Glutamatergic neuron (in vitro differentiated cells): Measurements from ENCODE around the gene KCNH8. TPM values are rescaled to one million over a fixed set of nuclear protein-coding genes. Genes with fewer than 3 reads are reported as not detected.

Source experiments
- DNase-seq: peaks from one replicate; pipeline ENCODE4 v3.0.0; 2022
- H3K27ac Mint-ChIP-seq: one replicate; pipeline ENCODE4 v1.8.0; 2020; ENCODE audit warnings: mild to moderate bottlenecking, mixed read lengths, inconsistent platforms; ENCODE audit not compliant: unreplicated experiment
- H3K27me3 Mint-ChIP-seq: one replicate; pipeline ENCODE4 v1.8.0; 2020; ENCODE audit warnings: mild to moderate bottlenecking, moderate library complexity, mixed read lengths, inconsistent platforms; ENCODE audit not compliant: unreplicated experiment
- H3K36me3 Mint-ChIP-seq: one replicate; pipeline ENCODE4 v1.8.0; 2020; ENCODE audit warnings: mild to moderate bottlenecking, mixed read lengths, inconsistent platforms; ENCODE audit not compliant: unreplicated experiment
- H3K4me1 Mint-ChIP-seq: one replicate; pipeline ENCODE4 v1.8.0; 2020; ENCODE audit warnings: mild to moderate bottlenecking, low read depth, mixed read lengths, inconsistent platforms; ENCODE audit not compliant: unreplicated experiment
- H3K4me3 Mint-ChIP-seq: one replicate; pipeline ENCODE4 v1.8.0; 2020; ENCODE audit warnings: mild to moderate bottlenecking, mixed read lengths, inconsistent platforms; ENCODE audit not compliant: unreplicated experiment
- H3K9me3 Mint-ChIP-seq: one replicate; pipeline ENCODE4 v1.8.0; 2020; ENCODE audit warnings: mild to moderate bottlenecking, moderate library complexity, mixed read lengths, inconsistent platforms; ENCODE audit not compliant: unreplicated experiment
- total RNA-seq: library from RNA; stranded (reverse); fragmentation: NEBNext Ultra II Directional; extraction: Animal tissue kit (Norgen Biotek cat#: 25700); gene quantifications from one replicate; pipeline ENCODE4 v1.2.1, GENCODE V29; 2021; ENCODE audit not compliant: unreplicated experiment
- TF ChIP-seq, protein P1 (sequence below): fragments of 200-600 bp; sonication (generic); IDR thresholded peaks from one replicate; pipeline ENCODE4 v1.5.0; 2021; ENCODE audit not compliant: partially characterized antibody, unreplicated experiment

The KCNH8 gene
- total RNA-seq, 1 donor from 2014 or later = 30.9 TPM

DNA sequence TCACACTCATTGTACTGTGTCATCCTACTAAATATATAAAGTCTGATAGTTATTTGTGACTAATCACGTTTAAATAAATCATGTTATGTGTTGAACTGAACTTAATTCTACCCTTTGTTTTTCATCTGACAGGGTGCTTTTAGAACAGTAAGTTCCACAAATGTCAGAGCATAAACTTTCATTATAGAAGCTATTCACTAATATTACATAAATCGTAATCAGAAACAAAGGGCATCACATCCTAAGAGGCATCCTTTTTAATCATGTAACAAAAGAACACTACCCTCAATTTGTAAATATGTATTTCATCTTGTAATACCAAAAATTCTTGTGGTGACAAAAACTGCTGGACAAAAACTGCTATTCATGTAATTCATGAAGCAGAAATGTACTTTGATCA is 50.8 kb downstream of the KCNH8 start:
- Mint-ChIP-seq H3K9me3 (no peaks in the 10 kb centered on the region), H3K27ac (no peak overlapping the region), H3K4me1 (peaks cover 10% of the 10 kb centered on the region), H3K27me3 (no peaks in the 10 kb centered on the region), H3K36me3 (no peaks in the 10 kb centered on the region), H3K4me3 (no peak overlapping the region)
- DNase-seq = no peak
- TF ChIP-seq, protein P1, sequence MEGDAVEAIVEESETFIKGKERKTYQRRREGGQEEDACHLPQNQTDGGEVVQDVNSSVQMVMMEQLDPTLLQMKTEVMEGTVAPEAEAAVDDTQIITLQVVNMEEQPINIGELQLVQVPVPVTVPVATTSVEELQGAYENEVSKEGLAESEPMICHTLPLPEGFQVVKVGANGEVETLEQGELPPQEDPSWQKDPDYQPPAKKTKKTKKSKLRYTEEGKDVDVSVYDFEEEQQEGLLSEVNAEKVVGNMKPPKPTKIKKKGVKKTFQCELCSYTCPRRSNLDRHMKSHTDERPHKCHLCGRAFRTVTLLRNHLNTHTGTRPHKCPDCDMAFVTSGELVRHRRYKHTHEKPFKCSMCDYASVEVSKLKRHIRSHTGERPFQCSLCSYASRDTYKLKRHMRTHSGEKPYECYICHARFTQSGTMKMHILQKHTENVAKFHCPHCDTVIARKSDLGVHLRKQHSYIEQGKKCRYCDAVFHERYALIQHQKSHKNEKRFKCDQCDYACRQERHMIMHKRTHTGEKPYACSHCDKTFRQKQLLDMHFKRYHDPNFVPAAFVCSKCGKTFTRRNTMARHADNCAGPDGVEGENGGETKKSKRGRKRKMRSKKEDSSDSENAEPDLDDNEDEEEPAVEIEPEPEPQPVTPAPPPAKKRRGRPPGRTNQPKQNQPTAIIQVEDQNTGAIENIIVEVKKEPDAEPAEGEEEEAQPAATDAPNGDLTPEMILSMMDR = no peak

DNA sequence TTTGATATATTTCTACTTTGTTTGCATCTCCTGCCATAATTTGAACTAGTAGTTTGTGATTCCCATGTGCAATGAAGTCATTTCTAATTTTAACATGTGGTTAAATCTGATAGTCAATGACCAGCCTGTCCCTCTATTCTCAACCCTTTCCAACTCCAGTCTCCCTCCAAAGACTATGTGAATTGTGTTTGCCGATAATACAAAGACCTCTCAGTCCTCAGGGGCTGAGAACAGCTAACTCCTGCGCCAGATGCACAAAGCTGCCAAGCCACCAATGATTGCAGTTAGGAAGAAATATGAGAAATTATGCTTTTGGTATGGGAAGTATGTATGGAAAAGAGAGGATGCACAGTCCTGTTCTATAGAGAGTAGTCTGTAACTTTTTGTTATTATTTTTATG is 54.0 kb downstream of the KCNH8 start:
- Mint-ChIP-seq H3K9me3 (no peaks in the 10 kb centered on the region), H3K36me3 (no peaks in the 10 kb centered on the region), H3K27me3 (no peaks in the 10 kb centered on the region), H3K27ac (peak overlapping the region; percentile 54), H3K4me3 (peak overlapping the region; percentile 6), H3K4me1 (peaks cover 19% of the 10 kb centered on the region)
- TF ChIP-seq, protein P1 = no peak
- no peak for DNase-seq

DNA sequence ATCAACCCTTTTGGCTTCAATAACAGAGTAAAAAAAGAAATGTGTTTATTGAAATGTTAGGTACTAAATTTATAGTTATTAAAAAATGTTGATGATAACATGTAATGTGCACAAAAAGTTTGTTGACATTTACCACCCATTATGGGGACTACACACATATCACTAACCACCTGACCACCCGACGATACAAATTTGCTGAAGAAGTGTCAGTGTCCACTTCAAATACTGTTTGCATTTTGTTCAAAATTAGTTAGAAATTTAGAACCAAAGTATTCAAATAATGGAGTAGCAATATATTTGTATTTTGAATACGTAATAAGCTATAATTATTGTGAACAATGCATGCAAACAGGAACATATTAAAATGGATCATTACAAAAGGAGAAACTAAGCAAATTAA is 54.4 kb downstream of the KCNH8 start:
- H3K4me3 Mint-ChIP-seq = no peak overlapping the region
- H3K4me1 Mint-ChIP-seq = peaks cover 19% of the 10 kb centered on the region
- H3K27ac Mint-ChIP-seq = no peak overlapping the region
- TF ChIP-seq, protein P1 = no peak
- no peaks in the 10 kb centered on the region for H3K9me3 Mint-ChIP-seq
- no peaks in the 10 kb centered on the region for H3K36me3 Mint-ChIP-seq
- no peaks in the 10 kb centered on the region for H3K27me3 Mint-ChIP-seq
- DNase-seq = no peak

DNA sequence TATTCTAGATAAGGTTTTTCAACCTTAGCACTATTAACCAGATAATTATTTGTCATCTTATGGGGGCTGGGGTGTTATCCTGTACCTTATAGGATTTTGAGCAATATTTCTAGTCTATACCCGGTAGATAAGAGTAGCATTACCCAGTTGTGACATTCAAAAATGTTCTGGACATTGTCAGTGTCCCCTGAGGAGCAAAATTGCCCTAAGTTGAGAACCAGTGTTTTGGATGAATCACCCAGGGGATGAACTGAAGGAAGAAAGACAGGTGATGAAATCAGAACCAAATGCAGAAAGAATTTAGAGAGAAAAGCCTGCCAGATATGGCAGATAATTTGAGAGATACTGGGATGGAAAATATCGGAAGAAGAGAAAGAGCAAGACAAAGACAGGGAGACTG is 58.2 kb downstream of the KCNH8 start:
- peaks cover 25% of the 10 kb centered on the region for H3K4me1 Mint-ChIP-seq
- no peaks in the 10 kb centered on the region for H3K36me3 Mint-ChIP-seq
- H3K4me3 Mint-ChIP-seq = no peak overlapping the region
- no peak for DNase-seq
- H3K27me3 Mint-ChIP-seq = no peaks in the 10 kb centered on the region
- H3K27ac Mint-ChIP-seq = no peak overlapping the region
- TF ChIP-seq, protein P1 = no peak
- H3K9me3 Mint-ChIP-seq = no peaks in the 10 kb centered on the region

DNA sequence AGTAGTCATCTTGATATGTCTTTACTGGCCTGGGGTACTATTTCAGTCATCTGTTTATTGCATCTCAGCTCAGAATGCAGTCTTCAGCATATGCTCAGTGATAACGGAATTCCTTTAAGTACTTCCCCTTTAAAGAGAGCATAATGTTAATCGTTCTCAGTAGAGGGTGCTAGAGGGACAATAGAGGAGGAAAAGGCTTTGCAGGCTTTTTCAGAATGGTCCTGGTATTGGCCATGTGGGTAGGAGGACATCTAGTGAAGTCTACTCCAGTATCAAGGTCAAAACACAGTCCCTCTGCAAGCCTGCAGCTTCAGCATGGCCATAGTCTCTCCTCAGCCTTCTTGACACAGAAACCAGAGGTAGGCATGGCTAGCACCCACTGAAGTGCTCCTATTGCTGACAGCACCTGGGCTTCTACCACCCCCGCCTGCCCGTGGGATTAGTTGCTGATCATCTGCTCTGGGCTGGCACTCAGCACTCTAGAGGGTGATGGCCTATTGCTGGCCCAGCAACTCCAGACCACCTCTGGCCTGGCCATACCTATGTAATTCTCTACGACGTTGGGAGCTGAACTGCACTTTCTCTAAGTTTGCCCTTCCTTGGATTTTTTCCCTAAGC is 65.4 kb downstream of the KCNH8 start:
- H3K27me3 Mint-ChIP-seq = no peaks in the 10 kb centered on the region
- H3K4me1 Mint-ChIP-seq = peaks cover 8% of the 10 kb centered on the region
- no peak overlapping the region for H3K27ac Mint-ChIP-seq
- TF ChIP-seq, protein P1 = no peak
- H3K9me3 Mint-ChIP-seq = no peaks in the 10 kb centered on the region
- DNase-seq = no peak
- H3K4me3 Mint-ChIP-seq = no peak overlapping the region
- H3K36me3 Mint-ChIP-seq = no peaks in the 10 kb centered on the region
